Muscle of leg (tissue), 11 donors: ENCODE data around the gene CCL8. TPM values are rescaled to one million over a fixed set of nuclear protein-coding genes. Genes with fewer than 3 reads are reported as not detected.

ENCODE experiments used
- DNase-seq: peaks from one replicate; pipeline ENCODE4 v3.0.0; 2013
- H3K27ac ChIP-seq: one replicate; pipeline ENCODE4 v1.5.1; 2013; ENCODE audit warnings: mild to moderate bottlenecking, low read length, control low read depth
- H3K27me3 ChIP-seq: one replicate; pipeline ENCODE4 v1.6.1; 2013; ENCODE audit warnings: low read length; ENCODE audit not compliant: control insufficient read depth, insufficient read depth
- H3K36me3 ChIP-seq: one replicate; pipeline ENCODE4 v1.6.1; 2013; ENCODE audit warnings: low read length; ENCODE audit not compliant: control insufficient read depth, insufficient read depth
- H3K4me1 ChIP-seq: one replicate; pipeline ENCODE4 v1.6.1; 2013; ENCODE audit warnings: low read length; ENCODE audit not compliant: control insufficient read depth, insufficient read depth
- H3K4me3 ChIP-seq: one replicate; pipeline ENCODE4 v1.5.1; 2013; ENCODE audit warnings: low read length, control low read depth
- H3K9me3 ChIP-seq: replicated peaks from 2 replicates; pipeline ENCODE4 v1.6.1; 2013; ENCODE audit warnings: low read depth, low read length; ENCODE audit not compliant: control insufficient read depth
- WGBS: methylation state at CpG from one replicate; pipeline ENCODE4 v1.1.5; 2013; ENCODE audit warnings: missing lambda C conversion rate; ENCODE audit not compliant: insufficient coverage; 5-methylcytosine and 5-hydroxymethylcytosine counted together
- polyA plus RNA-seq, 8 donors: library from polyadenylated mRNA; unstranded; fragments of 120-200 nt; gene quantifications; one replicate each; pipeline versions ENCODE4 v1.2.1 to v1.2.3, GENCODE V29; 2013; ENCODE audit warnings: inconsistent platforms in 1 of 8, low replicate concordance in 1 of 8; ENCODE audit not compliant: insufficient read length in 8 of 8, insufficient read depth in 1 of 8
- total RNA-seq: library from RNA; stranded (reverse); fragments of 120-200 nt; gene quantifications from one replicate; pipeline ENCODE4 v1.2.4, GENCODE V29; 2013

The CCL8 gene
- total and polyA plus RNA-seq, 9 donors: 0.44 to 1.5 (median 0.64) TPM

DNA sequence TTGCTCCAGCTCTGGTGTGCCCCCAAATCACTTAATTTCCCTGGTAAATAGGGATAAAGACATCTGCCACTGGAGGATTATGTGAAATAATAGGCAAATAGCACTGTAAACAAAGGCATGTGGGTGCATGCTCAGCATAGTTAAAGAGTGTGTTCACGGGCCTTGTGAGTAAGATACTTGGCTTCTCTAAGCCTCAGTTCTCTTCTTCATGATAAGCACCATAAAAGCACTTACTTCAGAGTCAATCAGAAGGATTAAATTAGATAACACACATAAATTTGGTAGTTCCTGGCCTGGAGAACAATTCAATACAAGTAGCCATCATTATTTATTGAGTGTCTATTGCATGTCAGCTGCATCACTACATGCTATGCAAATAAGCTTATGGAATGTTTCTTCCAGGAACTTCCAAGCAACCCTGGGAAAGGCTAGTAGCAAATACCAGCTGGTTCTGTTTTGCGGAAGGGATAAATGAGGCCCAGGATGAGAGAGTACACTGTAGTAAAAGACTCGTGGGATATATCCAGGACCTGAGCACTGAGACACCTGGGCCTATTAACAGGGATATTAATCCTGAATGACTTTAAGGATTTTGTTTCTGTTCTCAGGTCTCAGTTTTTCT lies 19.2 kb upstream of the CCL8 start:
- peaks cover 24% of the 10 kb centered on the region for H3K4me1 ChIP-seq
- H3K4me3 ChIP-seq: no peak overlapping the region
- H3K27me3 ChIP-seq: no peaks in the 10 kb centered on the region
- H3K27ac ChIP-seq: peak overlapping the region; percentile 71
- DNase-seq: peak; percentile 55
- no peaks in the 10 kb centered on the region for H3K36me3 ChIP-seq
- 35% methylated on average over 2 of the region's 3 CpGs for WGBS
- H3K9me3 ChIP-seq: no peaks in the 10 kb centered on the region

DNA sequence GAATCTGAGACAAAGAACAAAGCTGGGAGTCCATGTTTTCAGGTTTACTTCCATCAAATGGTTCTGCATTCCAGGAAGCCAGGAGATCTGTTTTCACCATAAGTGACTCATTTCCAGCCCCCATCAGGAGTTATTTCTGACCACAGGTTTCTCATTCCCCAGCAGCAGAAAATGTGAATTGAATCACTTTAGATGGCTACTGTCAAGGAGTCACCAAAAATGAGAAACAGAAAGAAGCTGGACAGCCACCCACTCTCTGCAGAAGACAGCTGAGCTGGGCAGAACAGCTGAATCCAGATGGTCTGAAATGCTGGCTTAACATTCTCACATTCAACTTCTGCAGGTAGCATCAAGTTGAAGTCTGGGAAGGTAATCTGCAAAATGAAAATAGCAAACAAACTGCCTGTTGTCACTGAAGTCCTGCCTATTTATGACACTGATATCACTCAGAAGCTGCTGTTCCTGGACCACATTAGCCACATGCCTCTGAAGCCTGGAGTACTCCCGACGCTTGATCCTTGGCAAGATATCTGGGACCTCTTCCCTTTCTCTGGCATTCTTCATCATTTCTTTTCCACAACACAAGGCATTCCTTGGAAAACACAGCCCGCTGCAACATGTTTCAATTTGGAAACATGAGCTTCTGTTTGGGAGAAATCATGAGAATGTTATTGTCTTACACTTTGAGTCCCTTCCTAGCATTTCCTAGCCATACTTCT lies 18.4 kb upstream of the CCL8 start:
- H3K27ac ChIP-seq: peak overlapping the region; percentile 4
- H3K9me3 ChIP-seq: no peaks in the 10 kb centered on the region
- H3K36me3 ChIP-seq: no peaks in the 10 kb centered on the region
- H3K27me3 ChIP-seq: no peaks in the 10 kb centered on the region
- H3K4me1 ChIP-seq: peaks cover 24% of the 10 kb centered on the region
- no peak overlapping the region for H3K4me3 ChIP-seq
- WGBS: no CpG with 5 or more reads among the region's 3 CpGs
- DNase-seq: peak; percentile 53

DNA sequence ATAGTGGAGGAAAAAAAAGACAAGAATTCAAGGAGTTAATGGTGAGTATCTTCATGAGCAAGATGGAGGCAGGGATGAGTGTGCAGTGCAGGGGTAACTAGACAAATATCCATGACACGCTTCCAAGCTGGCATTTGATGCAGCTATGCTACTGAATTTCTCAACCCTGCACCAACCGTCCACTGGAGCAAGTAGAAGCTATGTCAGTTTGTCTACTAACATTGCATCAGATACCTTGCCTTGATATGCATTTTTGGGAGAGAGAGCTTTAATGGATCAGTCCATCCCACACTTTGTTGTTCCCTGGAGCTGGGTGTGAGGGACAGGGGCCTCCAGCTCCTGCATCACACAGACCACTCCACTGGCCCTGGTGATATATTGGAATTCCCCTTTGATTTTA lies 17.2 kb upstream of the CCL8 start:
- DNase-seq: no peak
- Histone ChIP-seq H3K4me1 (peaks cover 31% of the 10 kb centered on the region), H3K27me3 (no peaks in the 10 kb centered on the region), H3K36me3 (no peaks in the 10 kb centered on the region), H3K9me3 (no peaks in the 10 kb centered on the region), H3K4me3 (no peak overlapping the region), H3K27ac (no peak overlapping the region)
- no CpG with 5 or more reads among the region's 2 CpGs for WGBS

DNA sequence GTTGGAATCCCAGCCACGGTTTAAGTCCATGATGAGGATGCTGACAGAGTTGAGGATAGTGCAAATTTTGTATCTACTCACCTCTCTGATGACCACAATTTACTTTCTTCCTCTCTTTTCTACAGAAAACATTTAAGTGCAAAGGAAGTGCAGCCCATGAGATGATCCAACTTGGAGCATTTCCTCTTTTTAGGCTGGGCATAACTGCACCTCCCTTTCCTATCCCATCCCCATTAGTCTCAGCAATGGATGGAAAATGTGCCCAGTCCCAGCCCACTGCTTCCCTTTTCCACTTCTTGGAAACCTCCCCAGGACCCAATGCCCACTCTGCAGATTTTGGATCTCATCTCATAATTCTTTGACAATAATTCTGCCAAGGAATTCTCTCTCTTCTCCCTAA lies 16.6 kb upstream of the CCL8 start:
- no CpG with 5 or more reads among the region's 1 CpG for WGBS
- Histone ChIP-seq H3K9me3 (no peaks in the 10 kb centered on the region), H3K27me3 (no peaks in the 10 kb centered on the region), H3K27ac (no peak overlapping the region), H3K36me3 (no peaks in the 10 kb centered on the region), H3K4me1 (peaks cover 34% of the 10 kb centered on the region), H3K4me3 (no peak overlapping the region)
- peak; percentile 24 for DNase-seq

DNA sequence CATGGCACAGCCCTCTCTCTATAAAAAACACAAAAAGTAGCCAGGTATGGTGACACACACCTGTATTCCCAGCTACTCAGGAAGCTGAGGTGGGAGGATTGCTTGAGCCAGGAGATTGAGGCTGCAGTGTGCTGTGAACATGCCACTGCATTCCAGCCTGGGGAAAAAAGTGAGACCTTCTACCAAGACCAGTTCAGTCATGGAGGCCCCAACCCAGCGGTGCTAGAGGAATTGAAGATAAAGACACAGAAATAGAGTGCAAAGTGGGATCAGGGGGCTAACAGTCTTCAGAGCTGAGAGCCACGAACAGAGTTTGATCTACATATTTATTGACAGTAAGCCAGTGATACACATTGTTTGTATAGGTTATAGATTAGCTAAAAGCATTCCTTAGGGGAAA lies 15.6 kb upstream of the CCL8 start:
- no peak overlapping the region for H3K4me3 ChIP-seq
- DNase-seq: no peak
- H3K27me3 ChIP-seq: no peaks in the 10 kb centered on the region
- H3K9me3 ChIP-seq: no peaks in the 10 kb centered on the region
- 75% methylated on average over 1 of the region's 2 CpGs for WGBS
- H3K27ac ChIP-seq: no peak overlapping the region
- no peaks in the 10 kb centered on the region for H3K36me3 ChIP-seq
- H3K4me1 ChIP-seq: peaks cover 37% of the 10 kb centered on the region

DNA sequence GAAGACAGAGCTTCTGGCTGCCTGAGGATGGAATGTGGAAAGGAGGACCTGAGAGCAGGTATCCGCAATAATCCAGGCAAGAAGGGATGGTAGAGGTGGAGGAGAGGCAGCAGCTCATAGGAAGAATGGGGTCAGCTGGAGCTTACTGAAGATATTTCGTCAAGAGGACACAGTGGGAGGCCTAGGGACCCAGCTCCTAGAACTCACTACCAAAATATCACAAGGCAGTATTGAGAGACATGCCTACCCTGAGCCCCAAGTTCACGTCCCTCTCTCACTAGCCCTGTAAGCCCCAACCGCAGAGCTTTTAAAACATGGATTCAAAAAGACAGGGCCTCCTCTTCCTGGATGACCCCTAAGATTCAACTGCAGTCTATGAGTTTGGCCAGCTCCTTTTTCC lies 14.2 kb upstream of the CCL8 start:
- H3K4me3 ChIP-seq: no peak overlapping the region
- H3K4me1 ChIP-seq: peaks cover 30% of the 10 kb centered on the region
- no peaks in the 10 kb centered on the region for H3K27me3 ChIP-seq
- H3K27ac ChIP-seq: no peak overlapping the region
- whole genome bisulfite sequencing: 93% methylated on average over 2 of the region's 4 CpGs
- H3K36me3 ChIP-seq: no peaks in the 10 kb centered on the region
- no peaks in the 10 kb centered on the region for H3K9me3 ChIP-seq
- DNase-seq: no peak

DNA sequence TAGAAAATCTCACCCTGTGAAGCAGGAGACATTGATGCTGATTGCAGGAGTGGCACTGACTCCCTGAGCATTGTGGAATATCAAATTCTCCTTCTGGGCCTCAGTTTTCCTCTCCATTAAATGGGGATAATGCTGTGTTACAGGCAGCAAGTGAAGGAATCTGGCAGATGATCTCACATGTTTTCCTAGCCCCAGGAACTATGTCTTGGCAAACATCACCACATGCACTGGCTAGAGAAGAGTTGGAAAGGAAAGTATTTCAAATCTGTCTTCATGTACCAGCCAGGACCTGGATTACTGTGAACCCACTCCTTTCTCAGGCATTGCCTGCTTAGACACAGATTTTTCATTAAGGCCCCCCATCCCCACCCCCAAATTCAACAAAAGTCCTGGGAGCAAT lies 13.6 kb upstream of the CCL8 start:
- Histone ChIP-seq H3K4me3 (no peak overlapping the region), H3K4me1 (peaks cover 25% of the 10 kb centered on the region), H3K36me3 (no peaks in the 10 kb centered on the region), H3K27me3 (no peaks in the 10 kb centered on the region), H3K27ac (no peak overlapping the region), H3K9me3 (no peaks in the 10 kb centered on the region)
- DNase-seq: no peak

DNA sequence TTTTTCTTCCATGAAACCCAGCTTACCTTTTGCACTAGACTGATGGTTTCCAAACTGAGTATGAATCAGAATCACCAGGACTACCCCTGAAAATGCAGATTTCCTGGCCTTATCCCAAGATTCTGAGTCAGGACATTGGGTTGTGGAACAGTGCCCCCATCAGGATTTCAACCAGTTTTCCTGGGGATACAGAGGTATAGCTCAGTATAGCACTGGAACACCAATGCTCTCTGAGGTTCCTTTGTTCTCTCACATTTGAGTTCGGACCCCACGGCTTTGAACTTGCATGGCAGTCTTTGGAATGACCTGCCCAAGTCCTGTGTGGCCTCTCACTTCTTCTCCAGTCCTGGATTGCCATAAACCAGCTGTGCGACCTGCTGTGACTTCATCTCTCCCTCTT lies 12.8 kb upstream of the CCL8 start:
- WGBS: 54% methylated on average over 2 of the region's 3 CpGs

DNA sequence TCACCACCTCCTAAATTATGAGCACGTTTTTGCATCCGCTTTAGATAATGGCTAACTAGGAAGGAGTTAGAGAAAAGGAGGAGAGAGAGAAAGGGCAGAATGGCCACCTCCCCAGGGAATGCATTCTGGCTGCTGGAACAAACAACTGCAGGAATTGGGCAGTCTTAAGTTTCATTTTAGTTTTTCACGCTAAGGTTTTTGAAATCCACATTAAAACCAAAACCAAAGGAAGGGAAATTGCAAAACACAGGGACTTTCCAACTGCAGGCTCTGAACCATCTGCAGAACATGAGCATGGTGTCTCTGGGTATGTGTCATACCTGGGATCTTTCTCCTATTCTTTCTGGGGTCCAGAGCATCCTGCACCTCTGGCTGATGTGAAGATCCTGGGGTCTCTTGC lies 12.1 kb upstream of the CCL8 start:
- no peaks in the 10 kb centered on the region for H3K27me3 ChIP-seq
- H3K27ac ChIP-seq: no peak overlapping the region
- peaks cover 17% of the 10 kb centered on the region for H3K4me1 ChIP-seq
- no peak overlapping the region for H3K4me3 ChIP-seq
- H3K36me3 ChIP-seq: no peaks in the 10 kb centered on the region
- peak; percentile 37 for DNase-seq
- no peaks in the 10 kb centered on the region for H3K9me3 ChIP-seq
- no CpG with 5 or more reads among the region's 3 CpGs for WGBS

More for the DNA sequence above, 12.8 kb upstream of the CCL8 start:
- Histone ChIP-seq H3K4me3 (no peak overlapping the region), H3K9me3 (no peaks in the 10 kb centered on the region), H3K27me3 (no peaks in the 10 kb centered on the region), H3K36me3 (no peaks in the 10 kb centered on the region), H3K4me1 (peaks cover 22% of the 10 kb centered on the region), H3K27ac (no peak overlapping the region)
- DNase-seq: peak; percentile 70

DNA sequence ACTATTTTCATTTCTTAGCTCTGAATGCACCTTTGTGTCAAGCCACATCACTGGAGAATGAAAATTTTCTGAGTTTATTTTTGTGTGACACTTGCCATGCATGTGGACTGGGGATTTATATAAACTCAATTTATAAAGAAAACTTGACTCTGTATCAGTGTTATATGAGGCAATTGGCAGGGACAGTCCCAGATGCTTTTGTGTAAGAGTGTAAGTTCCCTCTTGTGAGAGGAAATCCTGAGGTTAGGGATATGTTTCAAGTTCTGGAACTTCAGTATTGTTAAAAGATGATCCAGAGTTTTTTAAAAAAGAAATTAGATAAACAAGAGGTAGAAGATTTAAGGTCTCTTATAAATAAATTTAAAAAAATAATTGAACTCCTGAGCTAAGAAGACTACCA lies 10.9 kb upstream of the CCL8 start:
- no peak overlapping the region for H3K27ac ChIP-seq
- H3K36me3 ChIP-seq: no peaks in the 10 kb centered on the region
- no peaks in the 10 kb centered on the region for H3K27me3 ChIP-seq
- no peak overlapping the region for H3K4me3 ChIP-seq
- H3K4me1 ChIP-seq: peaks cover 21% of the 10 kb centered on the region
- H3K9me3 ChIP-seq: no peaks in the 10 kb centered on the region
- peak; percentile 16 for DNase-seq
